GM21529 (cell line): ENCODE data around the gene PAX5.
"Not testable (repeated sequence)": the region's sequence is repeated elsewhere in the genome, so short reads cannot be mapped to it uniquely, and the experiment has no call there.

Experiments
- ATAC-seq: cut with Tn5 transposase; IDR thresholded peaks from one replicate; pipeline ENCODE4 v1.9.1; 2021; ENCODE audit not compliant: unreplicated experiment

The PAX5 gene

GRCh38 chr9:37033682-37034304, at the start of gene PAX5:
TSS of gene PAX5 (minus strand) at chr9:37034268. CDS start at chr9:37034031, 237 bp downstream.
- no peak for ATAC-seq

DNA sequence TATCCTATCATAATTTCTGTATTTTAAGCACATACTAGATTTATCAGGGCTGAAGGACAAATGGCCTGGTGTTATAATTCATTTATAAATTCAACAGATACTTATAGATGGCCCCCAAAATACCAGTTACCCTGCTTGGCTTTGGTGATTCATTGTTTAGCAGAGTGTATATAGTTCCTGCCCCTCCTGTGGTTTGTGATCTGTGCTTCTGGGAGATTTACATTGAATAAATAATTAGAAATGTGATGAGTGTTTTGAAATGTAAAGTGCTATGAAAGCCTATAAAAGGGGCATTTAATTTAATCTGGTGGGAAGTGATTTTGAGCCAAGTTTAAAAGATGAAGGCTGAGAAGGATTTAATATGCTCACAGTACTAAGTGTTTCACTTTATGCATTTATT, 49.6 kb upstream of the PAX5 start:
- ATAC-seq: no peak

- no peak for ATAC-seq
Observed at GRCh38 chr9:37082214-37082765, 48.2 kb upstream of the PAX5 start.

DNA sequence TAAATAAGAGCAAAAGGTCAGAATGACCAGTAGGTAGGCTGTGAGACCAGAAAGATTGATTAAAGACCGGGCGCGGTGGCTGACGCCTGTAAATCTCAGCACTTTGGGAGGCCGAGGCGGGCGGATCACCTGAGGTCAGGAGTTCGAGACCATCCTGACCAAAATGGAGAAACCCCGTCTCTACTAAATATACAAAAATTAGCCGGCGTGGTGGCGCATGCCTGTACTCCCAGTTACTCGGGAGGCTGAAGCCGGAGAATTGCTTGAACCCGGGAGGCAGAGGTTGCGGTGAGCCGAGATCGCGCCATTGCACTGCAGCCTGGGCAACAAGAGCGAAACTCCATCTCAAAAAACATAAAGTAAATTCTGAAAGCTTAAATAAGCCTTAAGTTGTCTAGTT, 47.4 kb upstream of the PAX5 start:
- not testable (repeated sequence) for ATAC-seq

GRCh38 chr9:37080165-37080628, 46.1 kb upstream of the PAX5 start:
- peak; percentile 13 for ATAC-seq

DNA sequence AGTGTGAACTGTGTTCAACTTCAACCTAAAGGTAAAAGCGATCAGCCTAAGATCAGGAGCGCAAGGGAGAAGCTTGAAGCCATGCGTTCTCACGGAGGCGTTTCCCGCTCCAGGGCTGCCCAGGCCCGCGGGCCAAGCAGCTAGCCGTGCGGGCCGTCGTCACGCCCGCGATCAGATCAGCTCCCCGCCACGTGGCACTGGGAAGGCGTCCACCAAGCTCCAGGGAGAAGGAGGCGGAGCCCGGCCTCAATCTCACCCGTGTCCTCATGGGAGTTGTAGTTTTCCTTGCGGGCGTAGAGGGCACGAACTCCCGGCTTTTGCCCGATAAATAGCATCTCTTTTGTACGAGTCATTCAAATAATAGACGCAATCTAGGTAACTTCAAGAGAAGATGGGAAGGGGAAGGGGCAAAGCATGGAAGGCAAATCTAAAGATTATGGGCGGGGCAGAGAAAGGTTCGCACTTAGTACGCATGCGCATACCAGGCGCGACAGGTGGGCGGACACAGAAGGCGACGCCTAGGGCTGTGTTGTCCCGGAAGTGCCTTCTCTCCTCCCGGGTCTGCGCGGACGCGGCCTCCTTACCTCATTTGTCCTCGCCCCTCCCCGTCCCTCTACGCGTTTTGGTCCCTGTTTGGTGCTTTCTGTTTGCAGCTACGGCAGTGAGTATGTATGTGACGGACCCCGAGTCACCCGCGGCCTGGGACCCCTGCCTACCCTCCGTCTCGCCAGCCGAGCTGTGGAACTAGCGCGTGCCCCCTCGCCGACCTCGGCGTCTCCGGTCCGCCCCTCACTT, 45.5 kb upstream of the PAX5 start:
- peak; percentile 87 for ATAC-seq

DNA sequence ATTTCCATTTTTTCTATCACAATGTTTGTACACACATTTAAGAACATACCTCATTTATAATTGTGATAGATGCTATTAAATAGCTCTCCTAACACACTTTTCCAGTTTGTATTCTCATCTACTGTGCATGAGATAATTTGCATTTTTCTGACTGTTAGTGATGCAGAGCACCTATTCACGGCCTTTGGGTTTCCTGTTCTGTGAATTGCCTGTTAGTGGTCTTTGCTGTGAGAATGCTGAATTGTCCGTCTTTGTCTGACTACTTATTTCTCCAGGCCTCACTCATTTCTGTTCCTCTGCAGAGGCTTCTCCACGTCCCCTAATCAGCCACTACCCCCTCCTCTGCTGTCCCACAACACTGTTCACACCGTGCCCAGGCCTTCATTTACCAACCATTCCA, 40.7 kb upstream of the PAX5 start:
- ATAC-seq: not testable (repeated sequence)

- peak; percentile 81 for ATAC-seq
Observed at GRCh38 chr9:37066139-37066725, 32.2 kb upstream of the PAX5 start.

DNA sequence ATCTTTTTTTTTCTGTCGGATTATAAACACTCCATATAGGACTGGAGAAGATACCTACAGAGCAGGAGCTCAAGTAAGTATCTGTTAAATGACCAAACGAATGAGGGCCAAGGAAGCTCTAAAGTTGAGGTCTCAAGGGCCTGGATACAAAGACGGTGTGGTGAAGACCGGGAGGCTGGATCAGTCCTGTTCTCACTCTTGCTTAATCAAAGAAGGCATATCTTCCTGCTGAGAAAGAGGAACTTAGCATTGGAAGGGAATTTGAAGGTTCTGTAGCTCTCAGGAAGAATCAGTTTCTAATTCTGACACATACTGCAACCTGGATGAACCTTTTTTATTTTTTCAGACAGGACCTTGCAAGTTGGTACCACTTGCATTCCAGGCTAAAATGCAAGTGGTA, 28.3 kb upstream of the PAX5 start:
- no peak for ATAC-seq

- no peak for ATAC-seq
Observed at GRCh38 chr9:37061768-37062167, 27.7 kb upstream of the PAX5 start.

- no peak for ATAC-seq
Observed at GRCh38 chr9:37060833-37061232, 26.8 kb upstream of the PAX5 start.

GRCh38 chr9:37056046-37056920, 22.2 kb upstream of the PAX5 start:
- no peak for ATAC-seq

DNA sequence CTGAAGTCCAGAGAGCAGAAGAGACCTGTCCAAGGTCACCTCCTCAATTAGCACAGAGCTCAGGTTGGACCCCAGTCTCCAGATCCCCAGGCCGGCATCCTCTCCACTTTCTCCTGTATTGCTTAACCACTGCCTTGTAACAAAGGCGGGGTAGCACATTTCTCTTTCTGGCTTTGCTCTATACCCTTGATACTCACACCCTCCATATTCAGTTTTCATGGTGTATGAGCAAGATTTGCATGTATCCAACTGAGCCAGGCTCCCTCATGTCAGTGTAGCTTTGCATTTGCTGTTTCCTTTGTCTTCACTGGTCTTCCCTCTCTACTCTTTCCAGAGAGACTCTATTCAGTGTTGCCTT, 20.3 kb upstream of the PAX5 start:
- ATAC-seq: not testable (repeated sequence)

DNA sequence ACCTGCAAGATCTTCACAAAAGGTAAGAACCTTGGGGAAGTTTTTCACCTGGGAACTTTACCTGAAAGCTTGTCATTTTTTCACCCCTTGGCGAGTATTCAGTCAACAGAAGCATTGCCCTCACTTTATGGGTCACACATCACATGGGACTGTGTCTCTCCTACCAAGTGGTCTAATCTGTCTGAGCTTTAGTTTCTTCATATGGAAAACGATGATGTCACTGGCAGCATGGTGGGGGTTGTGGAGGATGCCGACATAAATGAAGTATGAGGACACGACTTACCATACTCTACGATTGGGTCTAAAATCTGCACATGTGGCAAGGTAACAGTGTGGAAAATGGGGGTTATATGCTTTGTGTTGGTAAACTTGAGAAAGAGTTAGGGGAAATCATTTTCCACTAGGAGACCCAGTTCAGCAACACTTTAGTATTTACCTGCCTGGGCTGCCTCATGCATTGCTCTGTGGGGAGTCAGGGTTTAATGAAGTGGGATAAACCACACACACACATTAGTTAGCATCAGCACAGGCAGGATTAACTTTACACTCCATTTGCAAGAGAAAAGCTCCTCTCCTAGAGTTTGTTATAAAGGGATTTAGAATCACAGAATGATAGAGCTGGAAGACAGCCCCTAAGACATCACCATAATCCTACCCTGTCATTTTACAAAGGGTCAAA, 19.8 kb upstream of the PAX5 start:
- no peak for ATAC-seq

- ATAC-seq: no peak
Observed at GRCh38 chr9:37046683-37047082, 12.6 kb upstream of the PAX5 start.

DNA sequence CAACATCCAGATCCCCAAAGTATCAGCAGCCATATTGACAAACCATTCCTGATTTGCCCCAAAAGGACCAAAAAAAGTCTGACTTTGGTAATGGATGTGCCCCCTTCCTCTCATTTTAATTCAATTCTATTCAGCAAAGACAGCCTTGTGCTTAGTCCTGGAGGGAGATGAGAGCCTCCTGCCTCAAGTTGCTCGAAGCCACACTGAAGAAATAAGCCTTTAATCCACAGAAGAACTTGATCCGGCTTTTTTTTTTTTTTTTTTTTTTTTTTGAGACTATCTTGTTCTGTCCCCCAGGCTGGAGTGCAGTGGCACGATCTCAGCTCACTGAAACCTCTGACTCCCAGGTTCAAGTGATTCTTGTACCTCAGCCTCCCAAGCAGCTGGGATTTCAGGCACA, 8.4 kb upstream of the PAX5 start:
- ATAC-seq: no peak

DNA sequence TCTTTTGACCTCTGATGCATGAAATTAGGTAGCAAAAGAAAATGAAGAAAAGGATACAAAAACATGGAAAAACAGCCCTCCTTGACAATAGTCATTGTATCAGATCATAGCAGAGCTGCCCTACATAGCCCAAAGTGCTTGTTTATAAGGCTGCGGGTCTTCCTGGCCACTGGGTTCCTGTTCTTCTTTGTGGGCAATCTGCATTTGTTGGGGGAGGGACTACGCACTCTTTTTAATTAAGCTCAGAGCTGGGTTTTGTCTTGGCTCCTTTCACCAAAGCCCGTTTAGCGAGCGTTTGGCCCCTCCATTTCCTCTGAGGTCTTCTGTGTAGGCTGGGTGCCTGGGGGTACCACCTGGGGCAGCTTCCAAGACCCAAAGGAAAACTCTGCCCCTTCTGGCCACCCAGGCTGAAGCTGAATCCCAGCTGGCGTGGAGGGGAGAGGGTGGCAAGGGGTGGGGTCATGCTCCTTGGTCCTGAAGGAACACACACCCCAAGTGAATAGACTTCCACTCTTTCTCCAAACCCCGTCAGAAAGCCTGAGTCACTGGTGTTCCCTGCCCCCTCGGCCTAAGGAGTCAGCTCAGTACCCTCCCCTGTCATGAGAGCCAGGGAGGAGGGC, 6.5 kb upstream of the PAX5 start:
- no peak for ATAC-seq

GRCh38 chr9:37038943-37039464, 4.9 kb upstream of the PAX5 start:
- no peak for ATAC-seq

GRCh38 chr9:37038302-37038942, 4.4 kb upstream of the PAX5 start:
- no peak for ATAC-seq
